H7 (cell line): ENCODE data around the gene CLDN5. TPM values are rescaled to one million over a fixed set of nuclear protein-coding genes. Genes with fewer than 3 reads are reported as not detected.
"Not testable (repeated sequence)": the region's sequence is repeated elsewhere in the genome, so short reads cannot be mapped to it uniquely, and the experiment has no call there.

Experiments used
- DNase-seq: peaks from one replicate; pipeline ENCODE4 v3.0.0; 2012
- H3K27me3 ChIP-seq: 2 replicates; pipeline ENCODE4 v1.6.0; 2011; ENCODE audit warnings: mild to moderate bottlenecking, low read length; ENCODE audit not compliant: control insufficient read depth, insufficient read depth
- H3K36me3 ChIP-seq: replicated peaks from 2 replicates; pipeline ENCODE4 v1.5.1; 2011; ENCODE audit warnings: low read length; ENCODE audit not compliant: control insufficient read depth, insufficient read depth
- H3K4me3 ChIP-seq: 2 replicates; pipeline ENCODE4 v1.5.1; 2011; ENCODE audit warnings: low read depth, mild to moderate bottlenecking, control low read depth, low read length, moderate library complexity; ENCODE audit not compliant: insufficient read depth
- total RNA-seq: library from RNA; depleted of rRNA; stranded (reverse); fragments of >200 nt; shearing (Covaris generic); gene quantifications from 2 replicates; pipeline ENCODE4 v1.2.3, GENCODE V29; 2014

CLDN5 gene
- total RNA-seq, 1 experiment from 2014 or later: 3.0 TPM

- Histone ChIP-seq H3K36me3 (no peaks in the 10 kb centered on the region), H3K4me3 (no peak overlapping the region), H3K27me3 (no peaks in the 10 kb centered on the region)
- DNase-seq: no peak
These were observed 32.8 kb upstream of the CLDN5 start for GRCh38 chr22:19556963-19557545.

- Histone ChIP-seq H3K4me3 (no peak overlapping the region), H3K27me3 (no peaks in the 10 kb centered on the region), H3K36me3 (no peaks in the 10 kb centered on the region)
- DNase-seq: no peak
These were observed 31.4 kb upstream of the CLDN5 start for GRCh38 chr22:19555651-19556050.

DNA sequence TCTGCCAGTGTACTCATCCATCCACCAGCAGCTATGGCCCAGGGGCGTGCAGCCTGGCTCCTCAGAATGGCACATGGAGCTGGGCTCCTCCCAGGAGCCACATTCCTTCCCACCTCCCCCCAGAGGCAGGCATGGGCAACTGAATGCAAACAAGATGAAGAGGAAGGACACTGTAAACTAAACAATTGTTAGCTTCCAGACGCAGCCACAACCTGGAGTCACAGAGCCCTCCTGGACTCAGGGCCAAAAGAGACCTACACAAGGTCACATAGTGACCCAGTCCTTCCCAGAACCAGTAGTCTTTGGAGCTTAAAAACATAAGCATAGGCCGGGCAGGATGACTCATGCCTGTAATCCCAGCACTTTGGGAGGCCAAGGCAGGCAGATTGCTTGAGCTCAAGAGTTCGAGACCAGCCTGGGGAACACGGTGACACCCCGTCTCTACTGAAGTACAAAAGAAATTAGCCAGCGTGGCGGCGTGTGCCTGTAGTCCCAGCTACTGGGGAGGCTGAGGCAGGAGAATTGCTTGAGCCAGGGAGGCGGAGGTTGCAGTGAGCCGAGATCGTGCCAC, 30.7 kb upstream of the CLDN5 start:
- H3K27me3 ChIP-seq: no peaks in the 10 kb centered on the region
- H3K36me3 ChIP-seq: no peaks in the 10 kb centered on the region
- peak; percentile 84 for DNase-seq
- H3K4me3 ChIP-seq: no peak overlapping the region

- no peak overlapping the region for H3K4me3 ChIP-seq
- no peaks in the 10 kb centered on the region for H3K36me3 ChIP-seq
- DNase-seq: no peak
- H3K27me3 ChIP-seq: no peaks in the 10 kb centered on the region
These were observed 29.0 kb upstream of the CLDN5 start for GRCh38 chr22:19553201-19553600.

- no peaks in the 10 kb centered on the region for H3K27me3 ChIP-seq
- H3K36me3 ChIP-seq: no peaks in the 10 kb centered on the region
- no peak overlapping the region for H3K4me3 ChIP-seq
- no peak for DNase-seq
These were observed 26.2 kb upstream of the CLDN5 start for GRCh38 chr22:19550382-19550781.

- DNase-seq: no peak
- H3K27me3 ChIP-seq: no peaks in the 10 kb centered on the region
- H3K36me3 ChIP-seq: no peaks in the 10 kb centered on the region
These were observed 25.2 kb upstream of the CLDN5 start for GRCh38 chr22:19549428-19549827.

DNA sequence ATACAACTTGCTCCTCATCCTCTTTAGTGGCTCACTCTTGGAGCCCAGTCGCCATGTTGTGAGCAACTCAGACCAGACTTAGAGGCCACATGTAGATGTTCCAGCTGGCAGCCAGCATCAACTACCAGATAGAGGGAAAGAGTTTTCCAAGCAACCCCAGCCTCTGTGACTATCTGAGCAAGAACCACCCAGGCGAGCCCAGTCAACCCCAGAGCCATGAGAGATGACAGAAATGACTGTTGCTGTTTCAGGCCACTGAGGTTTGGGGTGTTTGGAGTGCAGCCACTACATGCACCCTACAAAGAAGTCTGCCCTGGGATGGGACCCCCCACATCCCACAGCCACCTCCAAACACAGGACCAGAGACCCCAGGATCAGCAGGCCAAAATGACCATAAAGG, 24.8 kb upstream of the CLDN5 start:
- DNase-seq: no peak
- no peak overlapping the region for H3K4me3 ChIP-seq
- no peaks in the 10 kb centered on the region for H3K36me3 ChIP-seq
- no peaks in the 10 kb centered on the region for H3K27me3 ChIP-seq

More at GRCh38 chr22:19549428-19549827, 25.2 kb upstream of the CLDN5 start:
- H3K4me3 ChIP-seq: no peak overlapping the region

DNA sequence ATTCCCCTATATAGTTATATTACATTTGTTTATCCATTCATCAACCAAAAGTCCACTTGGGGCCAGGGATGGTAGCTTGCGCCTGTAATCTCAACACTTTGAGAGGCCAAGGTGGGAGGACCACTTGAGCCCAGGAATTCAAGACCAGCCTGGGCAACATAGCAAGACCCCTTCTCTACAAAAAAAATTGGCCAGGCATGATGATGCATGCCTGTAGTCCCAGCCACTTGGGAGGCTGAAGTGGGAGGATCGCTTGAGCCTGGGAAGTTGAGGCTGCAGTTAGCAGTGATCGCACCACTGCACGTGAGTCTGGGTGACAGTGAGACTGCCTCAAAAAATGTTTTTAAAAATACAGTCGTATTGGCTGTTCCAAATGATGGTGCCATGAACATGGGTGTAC, 24.2 kb upstream of the CLDN5 start:
- H3K27me3 ChIP-seq, DNase-seq, H3K36me3 ChIP-seq, H3K4me3 ChIP-seq: not testable (repeated sequence)

GRCh38 chr22:19547620-19548019, 23.4 kb upstream of the CLDN5 start:
- no peak overlapping the region for H3K4me3 ChIP-seq
- no peaks in the 10 kb centered on the region for H3K36me3 ChIP-seq
- no peaks in the 10 kb centered on the region for H3K27me3 ChIP-seq
- no peak for DNase-seq

DNA sequence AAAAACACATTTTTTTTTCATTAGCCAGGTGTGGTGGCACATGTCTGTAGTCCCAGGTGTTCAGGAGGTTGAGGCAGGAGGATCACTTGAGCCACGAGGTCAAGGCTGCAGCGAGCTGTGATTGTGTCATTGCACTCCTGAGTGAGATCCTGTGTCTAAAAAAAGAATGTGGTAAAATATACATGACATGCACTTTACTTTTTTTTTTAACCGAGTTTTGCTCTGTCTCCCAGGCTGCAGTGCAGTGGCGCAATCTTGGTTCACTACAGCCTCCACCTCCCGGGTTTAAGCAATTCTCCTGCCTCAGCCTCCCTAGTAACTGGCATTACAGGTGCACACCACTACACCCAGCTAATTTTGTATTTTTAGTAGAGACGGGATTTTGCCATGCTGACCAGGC, 22.5 kb upstream of the CLDN5 start:
- DNase-seq: no peak
- Histone ChIP-seq H3K27me3 (no peaks in the 10 kb centered on the region), H3K36me3 (no peaks in the 10 kb centered on the region), H3K4me3 (no peak overlapping the region)

GRCh38 chr22:19545935-19546207, 21.7 kb upstream of the CLDN5 start:
- Histone ChIP-seq H3K27me3 (no peaks in the 10 kb centered on the region), H3K4me3 (no peak overlapping the region), H3K36me3 (no peaks in the 10 kb centered on the region)
- DNase-seq: no peak

DNA sequence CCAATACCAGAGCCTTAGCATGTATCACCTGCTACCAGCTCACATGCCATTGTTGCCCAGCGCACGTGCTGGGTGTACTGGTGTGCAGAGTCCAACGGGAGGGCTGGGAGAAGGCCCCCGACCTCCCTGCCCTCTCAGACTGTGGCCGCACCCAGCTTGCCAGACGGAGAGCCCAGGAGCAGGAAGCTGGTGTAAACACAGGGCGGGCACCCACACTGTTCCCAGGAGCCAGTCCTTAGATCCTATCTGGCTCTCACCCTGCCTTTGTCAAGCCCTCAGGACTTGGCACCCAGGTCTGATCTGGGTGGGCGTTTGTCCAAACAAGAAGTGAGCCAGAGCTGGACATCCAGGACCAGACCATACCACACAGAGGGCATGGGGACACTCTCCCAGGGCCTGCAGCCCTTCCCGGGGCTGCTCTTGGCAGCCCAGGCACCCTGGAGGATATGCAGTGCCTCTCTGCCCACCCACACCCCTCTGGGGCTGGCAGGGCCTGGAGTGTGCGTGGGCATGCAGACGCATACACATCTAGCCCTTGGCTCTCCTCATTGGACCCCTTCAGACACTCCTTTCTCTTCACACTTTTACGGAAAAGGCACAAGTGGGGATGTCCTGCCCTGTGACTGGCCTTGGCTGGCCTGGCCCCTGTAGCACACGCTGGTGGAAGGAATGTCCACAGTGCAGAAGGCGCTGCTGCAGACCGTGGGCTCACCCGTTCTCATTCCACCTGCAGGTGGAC, 19.9 kb upstream of the CLDN5 start:
- DNase-seq: no peak
- Histone ChIP-seq H3K4me3 (no peak overlapping the region), H3K27me3 (no peaks in the 10 kb centered on the region), H3K36me3 (no peaks in the 10 kb centered on the region)

DNA sequence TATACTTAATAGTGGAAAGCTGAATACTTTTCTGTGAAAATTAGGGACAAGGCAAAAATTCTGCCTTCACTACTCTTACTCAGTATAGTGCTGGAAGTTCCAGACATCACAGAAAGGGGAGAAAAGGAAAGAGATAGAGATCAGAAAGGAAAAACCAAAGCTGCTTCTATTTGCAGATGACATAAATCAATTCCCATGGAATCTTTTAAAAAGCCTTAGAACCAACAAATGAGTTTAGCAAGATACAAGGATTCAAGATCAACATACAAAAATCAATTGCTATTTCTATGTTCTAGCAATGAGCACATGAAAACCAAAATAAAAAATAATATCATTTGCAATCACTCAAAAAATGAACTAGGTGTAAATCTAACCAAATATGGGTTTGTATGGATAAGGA, 16.2 kb upstream of the CLDN5 start:
- Histone ChIP-seq H3K27me3 (no peaks in the 10 kb centered on the region), H3K36me3 (no peaks in the 10 kb centered on the region), H3K4me3 (no peak overlapping the region)
- DNase-seq: no peak

- no peaks in the 10 kb centered on the region for H3K27me3 ChIP-seq
- DNase-seq: no peak
These were observed 13.8 kb upstream of the CLDN5 start for GRCh38 chr22:19537941-19538488.

GRCh38 chr22:19536564-19536963, 12.4 kb upstream of the CLDN5 start:
- no peak for DNase-seq
- no peaks in the 10 kb centered on the region for H3K36me3 ChIP-seq
- H3K27me3 ChIP-seq: no peaks in the 10 kb centered on the region
- no peak overlapping the region for H3K4me3 ChIP-seq

More at GRCh38 chr22:19537941-19538488, 13.8 kb upstream of the CLDN5 start:
- H3K4me3 ChIP-seq: no peak overlapping the region
- no peaks in the 10 kb centered on the region for H3K36me3 ChIP-seq
